Brain pericyte (primary cell): Measurements from ENCODE around the gene DPY19L1.
"Not testable (repeated sequence)": the region's sequence is repeated elsewhere in the genome, so short reads cannot be mapped to it uniquely, and the experiment has no call there.

ENCODE experiments used
- DNase-seq: peaks from one replicate; pipeline ENCODE4 v3.0.0-alpha.2; 2012; ENCODE audit warnings: low read depth, low spot score

The DPY19L1 gene

GRCh38 chr7:35035511-35035961 lies 1.7 kb downstream of the DPY19L1 start:
- no peak for DNase-seq

DNA sequence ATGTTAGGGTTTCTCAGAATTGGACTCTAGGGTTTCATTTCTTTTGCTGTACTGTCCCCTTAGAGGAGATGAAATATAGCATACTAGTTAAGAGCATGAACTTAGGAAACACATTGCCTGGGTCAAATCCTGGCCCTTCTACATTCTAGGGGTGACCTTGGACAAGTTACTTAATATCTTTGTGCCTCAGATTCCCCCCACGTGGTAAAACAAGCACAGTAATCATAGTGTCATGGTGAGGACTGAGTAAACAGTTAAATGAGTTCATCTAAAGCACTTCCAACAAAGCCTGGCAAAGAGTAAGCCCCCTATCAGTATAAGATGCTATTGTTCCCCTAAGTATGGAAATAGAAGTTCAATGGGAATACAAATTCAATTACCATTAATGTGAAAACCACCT lies 5.1 kb downstream of the DPY19L1 start:
- no peak for DNase-seq

DNA sequence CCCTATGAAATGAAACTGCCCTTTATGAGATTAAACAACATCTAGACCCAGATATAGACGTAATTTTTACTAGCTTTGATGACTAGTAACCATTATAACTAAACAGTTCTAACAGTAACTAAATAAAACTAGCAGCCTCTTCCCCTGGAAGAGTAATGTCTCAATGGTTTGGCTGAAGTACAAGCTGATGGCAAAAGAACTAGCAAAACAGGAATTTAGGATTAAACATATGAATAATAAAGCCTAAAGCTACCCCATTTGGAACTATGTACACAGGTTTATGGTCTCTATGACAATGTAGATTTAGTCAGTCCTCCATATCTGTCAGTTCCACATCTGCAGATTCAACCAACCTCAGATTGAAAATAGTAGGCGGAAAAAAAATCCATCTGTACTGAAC lies 6.4 kb downstream of the DPY19L1 start:
- DNase-seq = no peak

DNA sequence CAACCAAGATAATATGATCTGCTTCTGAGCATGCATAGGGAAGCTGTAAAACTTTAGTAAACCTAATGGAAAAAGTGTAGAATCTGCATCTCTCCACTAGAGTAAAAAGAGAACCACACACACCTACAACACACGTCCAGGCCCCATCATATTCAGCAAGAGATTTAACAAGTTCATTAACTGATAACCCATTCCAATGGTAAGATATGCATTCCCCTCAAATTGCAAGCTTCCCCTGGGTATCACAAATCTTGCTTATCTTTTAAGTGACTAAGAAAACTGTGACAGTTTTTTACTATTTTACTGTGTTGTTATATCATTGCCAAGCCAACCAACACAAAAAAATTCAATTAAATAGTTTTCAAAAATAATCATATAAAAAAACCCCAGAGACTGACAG lies 8.0 kb downstream of the DPY19L1 start:
- no peak for DNase-seq

GRCh38 chr7:35026150-35026549 lies 11.1 kb downstream of the DPY19L1 start:
- no peak for DNase-seq

- no peak for DNase-seq
Measured at GRCh38 chr7:35025369-35025870, 11.9 kb downstream of the DPY19L1 start.

GRCh38 chr7:35024298-35024697 lies 13.0 kb downstream of the DPY19L1 start:
- DNase-seq = no peak

DNA sequence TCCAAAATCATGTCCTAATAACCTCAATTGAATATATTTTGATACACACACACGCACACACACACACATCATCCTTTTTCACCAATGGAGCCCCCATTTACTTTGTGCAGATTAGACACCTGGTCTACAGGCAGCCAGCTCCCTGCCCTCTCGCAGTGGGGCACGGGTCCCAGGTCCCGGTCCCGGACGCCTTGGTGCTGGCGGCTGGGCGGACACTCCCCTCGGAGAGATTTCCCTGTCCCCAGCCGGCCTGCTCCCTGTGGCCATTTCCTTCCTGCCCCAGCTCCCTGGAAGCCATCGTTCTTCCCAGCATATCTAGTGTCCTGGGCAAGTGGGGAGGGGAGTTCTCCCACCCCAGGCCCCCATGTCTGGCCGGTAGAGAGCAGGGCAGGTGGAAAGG lies 14.6 kb downstream of the DPY19L1 start:
- DNase-seq = no peak

- DNase-seq = no peak
Measured at GRCh38 chr7:35021445-35021844, 15.8 kb downstream of the DPY19L1 start.

GRCh38 chr7:35019801-35020200 lies 17.5 kb downstream of the DPY19L1 start:
- no peak for DNase-seq

GRCh38 chr7:35019179-35019729 lies 18.0 kb downstream of the DPY19L1 start:
- no peak for DNase-seq

- no peak for DNase-seq
Measured at GRCh38 chr7:35015346-35015859, 21.9 kb downstream of the DPY19L1 start.

GRCh38 chr7:35012160-35012559 lies 25.1 kb downstream of the DPY19L1 start:
- no peak for DNase-seq

DNA sequence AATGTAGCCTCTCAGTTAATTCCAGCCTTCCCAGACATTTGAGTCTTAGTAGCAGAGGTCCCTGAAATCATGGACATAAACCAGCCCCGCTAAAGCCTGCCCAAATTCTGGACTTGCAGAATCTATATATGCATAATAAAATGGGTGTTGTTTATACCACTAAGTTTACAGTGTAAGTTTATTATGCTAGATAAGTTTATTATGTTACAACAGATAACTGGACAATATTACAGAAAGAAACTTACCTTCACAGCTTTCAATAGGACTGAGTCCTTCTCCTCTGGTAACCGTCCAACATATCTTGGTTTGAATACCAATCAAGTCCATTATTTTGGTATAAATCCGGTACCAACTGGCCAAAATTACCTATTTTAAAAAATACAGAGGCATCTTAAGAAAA lies 26.2 kb downstream of the DPY19L1 start:
- no peak for DNase-seq

GRCh38 chr7:35007768-35008167 lies 29.5 kb downstream of the DPY19L1 start:
- DNase-seq = no peak

DNA sequence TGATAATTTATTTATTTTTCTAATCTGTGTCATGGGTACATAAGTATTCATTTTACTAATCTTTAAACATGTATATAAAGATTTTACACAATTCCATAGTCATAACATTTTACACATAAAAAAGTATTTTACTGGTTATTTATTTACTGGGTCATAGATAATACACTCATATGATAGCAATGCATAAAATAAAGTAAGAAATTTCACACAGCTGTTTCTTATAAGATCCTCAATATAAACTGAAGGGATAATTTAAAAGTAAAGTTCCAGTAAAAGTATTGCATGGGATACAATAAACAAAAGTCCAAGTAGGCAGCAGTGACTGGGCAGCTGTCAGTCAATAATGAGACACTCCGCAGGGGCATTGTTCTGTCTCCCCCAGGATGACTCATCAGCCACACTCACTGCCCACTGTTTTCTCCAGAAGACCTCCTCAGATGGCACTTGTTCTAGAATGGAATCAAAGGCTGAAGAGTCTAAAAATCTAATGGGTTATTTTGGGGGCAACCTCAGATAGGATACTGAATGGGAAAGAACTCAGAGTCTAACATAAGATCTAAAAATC lies 32.7 kb downstream of the DPY19L1 start:
- no peak for DNase-seq

DNA sequence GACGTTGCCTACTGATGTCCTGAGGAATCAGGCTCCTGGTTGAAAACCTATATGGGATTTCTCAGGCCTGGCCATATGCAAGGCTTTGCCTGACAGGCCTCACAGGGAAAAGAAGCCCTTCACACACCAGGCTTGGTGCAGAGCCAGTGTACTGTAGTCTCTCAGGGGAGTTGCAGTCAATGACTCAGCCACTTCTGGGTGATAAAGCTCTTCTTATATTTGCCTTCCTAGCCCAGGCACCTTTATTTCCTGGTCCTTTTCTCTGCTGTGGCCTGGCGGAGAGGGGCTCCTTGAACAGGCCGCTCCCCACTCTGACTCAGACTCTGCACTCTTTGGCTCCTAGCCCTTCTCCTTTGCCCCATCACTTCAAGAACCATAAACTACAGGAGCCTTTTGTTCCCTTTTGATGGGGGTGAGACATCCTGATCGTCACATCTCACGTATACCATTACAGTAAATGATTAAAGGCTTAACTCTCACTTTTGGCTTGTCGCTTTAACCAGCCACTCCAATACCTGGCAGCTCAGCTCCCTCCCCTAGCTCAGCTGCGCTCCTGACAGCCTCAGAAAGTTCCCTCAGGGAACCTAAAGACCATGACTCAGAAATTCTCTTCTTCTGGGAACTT lies 33.5 kb downstream of the DPY19L1 start:
- peak; percentile 41 for DNase-seq

- not testable (repeated sequence) for DNase-seq
Measured at GRCh38 chr7:35003177-35003650, 34.1 kb downstream of the DPY19L1 start.

- not testable (repeated sequence) for DNase-seq
Measured at GRCh38 chr7:34998335-34998734, 39.0 kb downstream of the DPY19L1 start.

GRCh38 chr7:34996423-34997090 lies 40.7 kb downstream of the DPY19L1 start:
- not testable (repeated sequence) for DNase-seq

- no peak for DNase-seq
Measured at GRCh38 chr7:34995757-34996156, 41.5 kb downstream of the DPY19L1 start.
